Kidney (tissue), 14 donors: Measurements from ENCODE around the gene TIMM29. TPM values are rescaled to one million over a fixed set of nuclear protein-coding genes. Genes with fewer than 3 reads are reported as not detected.

ENCODE experiments used
- DNase-seq, 5 donors: peaks; one replicate each; pipeline ENCODE4 v3.0.0-alpha.2; 2013 to 2020
- FAIRE-seq: peaks from 2 replicates; lab custom pipeline; 2012; peaks lifted over from hg19 to GRCh38; lab: Jason Lieb, UNC
- H3K27ac ChIP-seq, 2 donors: one replicate each; pipeline ENCODE4 v1.7.0; 2013; ENCODE audit warnings: low read depth in 2 of 2, low read length in 2 of 2, inconsistent platforms in 1 of 2
- H3K27me3 ChIP-seq: one replicate; pipeline ENCODE4 v1.7.1; 2013; ENCODE audit warnings: low read length, inconsistent platforms; ENCODE audit not compliant: control insufficient read depth, insufficient read depth
- H3K36me3 ChIP-seq, 3 donors: one replicate each; pipeline versions ENCODE4 v1.7.0 to v1.7.1; 2013; ENCODE audit warnings: low read length in 3 of 3, control low read depth in 1 of 3, inconsistent platforms in 1 of 3; ENCODE audit not compliant: insufficient read depth in 3 of 3, control insufficient read depth in 2 of 3
- H3K4me1 ChIP-seq, 3 donors: one replicate each; pipeline versions ENCODE4 v1.7.0 to v1.7.1; 2013; ENCODE audit warnings: low read length in 3 of 3, inconsistent platforms in 1 of 3, low read depth in 1 of 3; ENCODE audit not compliant: control insufficient read depth in 2 of 3, insufficient read depth in 2 of 3
- H3K4me3 ChIP-seq, 3 donors: one replicate each; pipeline versions ENCODE4 v1.7.0 to v1.8.1; 2013; ENCODE audit warnings: low read length in 3 of 3, control low read depth in 1 of 3, inconsistent platforms in 1 of 3
- H3K9ac ChIP-seq, 3 donors: one replicate each; pipeline versions ENCODE4 v1.7.0 to v1.7.1; 2013; ENCODE audit warnings: low read length in 3 of 3, control low read depth in 1 of 3, inconsistent platforms in 1 of 3
- H3K9me3 ChIP-seq, 3 donors: one replicate each; pipeline versions ENCODE4 v1.7.0 to v1.7.1; 2013; ENCODE audit warnings: low read length in 3 of 3, control low read depth in 1 of 3, inconsistent platforms in 1 of 3; ENCODE audit not compliant: control insufficient read depth in 2 of 3, insufficient read depth in 1 of 3
- intact Hi-C: fragments of 100-400 bp; cut with DNase I; formaldehyde crosslinking; loops from one replicate; pipeline ENCODE4 v1.11.1; 2022
- polyA plus RNA-seq: library from polyadenylated mRNA; stranded (reverse); fragments of 350-450 nt; fragmentation: Illumina TruSeq; extraction: RNeasy Lipid Tissue Mini Kit (QIAGEN cat#74804); gene quantifications from one replicate; pipeline ENCODE4 v1.2.3, GENCODE V29; 2014; ENCODE audit warnings: low read depth, low replicate concordance; ENCODE audit not compliant: insufficient read depth
- total RNA-seq: library from RNA; stranded (reverse); fragmentation: NEBNext Ultra II Directional; extraction: Animal tissue kit (Norgen Biotek cat#: 25700); gene quantifications from one replicate; pipeline ENCODE4 v1.2.1, GENCODE V29; 2021
- TF ChIP-seq, protein P1 (sequence below): IDR thresholded peaks from 3 replicates; pipeline ENCODE4 v1.5.1; 2012; ENCODE audit warnings: mild to moderate bottlenecking, moderate library complexity, borderline replicate concordance; ENCODE audit not compliant: insufficient read depth; ENCODE audit errors: extremely low read depth
- donor health status: control.
- donor health status: control.
- donor health status: control.
- donor health status: control.
- donor health status: control.
- donor health status: DM: yes; HTN: yes; CAD: no.
- donor health status: Normal renal cell carcinoma (clear cell type).

The TIMM29 gene
- total and polyA plus RNA-seq, 2 donors from 2014 or later: 16.8 to 21.7 TPM

- H3K4me1 ChIP-seq: no peaks in the 10 kb centered on the region
- H3K27ac ChIP-seq: no peak overlapping the region
- no peak overlapping the region for H3K9ac ChIP-seq
- intact Hi-C loops: no loop called here
- H3K9me3 ChIP-seq: no peaks in the 10 kb centered on the region
- peak in 1 of 5 donors; percentile 76 for DNase-seq
- H3K27me3 ChIP-seq: no peaks in the 10 kb centered on the region
- H3K4me3 ChIP-seq: no peak overlapping the region
- TF ChIP-seq, protein P1, sequence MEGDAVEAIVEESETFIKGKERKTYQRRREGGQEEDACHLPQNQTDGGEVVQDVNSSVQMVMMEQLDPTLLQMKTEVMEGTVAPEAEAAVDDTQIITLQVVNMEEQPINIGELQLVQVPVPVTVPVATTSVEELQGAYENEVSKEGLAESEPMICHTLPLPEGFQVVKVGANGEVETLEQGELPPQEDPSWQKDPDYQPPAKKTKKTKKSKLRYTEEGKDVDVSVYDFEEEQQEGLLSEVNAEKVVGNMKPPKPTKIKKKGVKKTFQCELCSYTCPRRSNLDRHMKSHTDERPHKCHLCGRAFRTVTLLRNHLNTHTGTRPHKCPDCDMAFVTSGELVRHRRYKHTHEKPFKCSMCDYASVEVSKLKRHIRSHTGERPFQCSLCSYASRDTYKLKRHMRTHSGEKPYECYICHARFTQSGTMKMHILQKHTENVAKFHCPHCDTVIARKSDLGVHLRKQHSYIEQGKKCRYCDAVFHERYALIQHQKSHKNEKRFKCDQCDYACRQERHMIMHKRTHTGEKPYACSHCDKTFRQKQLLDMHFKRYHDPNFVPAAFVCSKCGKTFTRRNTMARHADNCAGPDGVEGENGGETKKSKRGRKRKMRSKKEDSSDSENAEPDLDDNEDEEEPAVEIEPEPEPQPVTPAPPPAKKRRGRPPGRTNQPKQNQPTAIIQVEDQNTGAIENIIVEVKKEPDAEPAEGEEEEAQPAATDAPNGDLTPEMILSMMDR: no peak
- FAIRE-seq: no peak
- H3K36me3 ChIP-seq: peaks cover 0 to 24% (median 9%) of the 10 kb centered on the region in 3 donors
These were observed 6.5 kb upstream of the TIMM29 start for GRCh38 chr19:10921910-10922637.

DNA sequence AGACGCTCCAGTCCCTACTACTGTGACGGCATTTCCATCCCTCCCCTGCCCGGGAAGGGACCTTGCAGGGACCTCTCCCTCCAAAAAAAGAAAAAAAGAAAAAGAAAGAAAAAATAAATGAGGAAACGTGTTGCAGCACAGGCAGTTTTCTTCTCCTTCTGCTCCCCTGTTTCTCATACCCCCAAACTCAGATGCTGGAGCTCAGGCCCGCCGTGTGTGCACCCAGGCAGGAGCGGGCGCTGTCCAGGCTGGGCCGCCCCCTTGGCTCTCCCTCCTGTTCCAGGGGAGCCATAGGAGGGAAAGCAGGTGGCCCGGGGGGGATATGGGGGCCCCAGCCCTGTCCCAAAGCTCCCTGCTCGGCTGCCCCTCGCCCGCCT lies 6.0 kb upstream of the TIMM29 start:
- Histone ChIP-seq H3K4me3 (no peak overlapping the region), H3K9ac (no peak overlapping the region), H3K9me3 (no peaks in the 10 kb centered on the region), H3K27ac (no peak overlapping the region), H3K36me3 (peaks cover 0 to 24% (median 9%) of the 10 kb centered on the region in 3 donors), H3K27me3 (no peaks in the 10 kb centered on the region), H3K4me1 (peaks cover 0 to 5% (median 4%) of the 10 kb centered on the region in 3 donors)
- DNase-seq (no peak), FAIRE-seq (no peak)
- TF ChIP-seq, protein P1: no peak
- intact Hi-C loops: no loop called here

DNA sequence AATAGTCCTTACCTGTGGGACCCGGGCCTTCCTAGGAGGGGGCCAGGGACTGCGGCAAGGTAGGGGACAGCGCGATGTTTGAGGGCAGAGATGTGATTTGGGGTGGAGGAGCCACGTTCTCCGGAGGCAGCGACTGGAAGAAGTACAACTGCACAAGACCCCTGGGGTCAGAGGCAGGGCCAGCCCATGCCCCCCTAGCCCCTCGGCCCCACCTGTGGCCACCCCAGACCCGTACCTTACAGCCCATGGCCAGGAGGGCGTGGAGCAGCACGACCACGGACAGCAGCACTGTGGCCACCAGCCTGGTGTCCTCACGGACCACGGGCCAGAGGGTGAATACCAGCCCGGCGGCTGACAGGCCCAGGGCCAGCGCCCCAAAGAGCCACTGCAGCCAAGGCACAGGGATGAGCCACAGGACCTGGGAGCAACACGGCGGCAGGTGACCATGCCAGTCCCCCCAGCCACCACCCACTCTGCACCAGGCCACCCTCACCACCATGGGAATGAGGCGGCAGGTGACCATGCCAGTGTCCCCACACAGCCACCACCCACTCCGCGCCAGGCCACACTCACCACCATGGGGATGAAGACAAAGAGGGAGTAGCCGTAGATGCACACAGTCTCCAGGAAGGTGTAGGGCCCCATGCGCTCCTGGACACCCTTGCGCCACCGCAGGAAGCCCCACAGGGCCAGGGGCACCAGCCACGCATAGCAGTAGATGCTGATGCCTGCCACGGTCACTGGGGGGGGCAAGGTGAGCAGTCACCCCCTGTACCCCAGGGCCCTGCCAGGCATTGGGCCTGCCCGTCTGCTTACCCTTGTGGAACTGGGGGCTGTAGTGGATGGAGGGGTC lies 5.1 kb upstream of the TIMM29 start:
- intact Hi-C loops: no loop called here
- H3K9ac ChIP-seq: no peak overlapping the region
- peaks cover 0 to 24% (median 9%) of the 10 kb centered on the region in 3 donors for H3K36me3 ChIP-seq

More for the DNA sequence above, 5.1 kb upstream of the TIMM29 start:
- Histone ChIP-seq H3K4me3 (no peak overlapping the region), H3K4me1 (peaks cover 0 to 9% (median 5%) of the 10 kb centered on the region in 3 donors), H3K9me3 (no peaks in the 10 kb centered on the region), H3K27ac (no peak overlapping the region), H3K27me3 (no peaks in the 10 kb centered on the region)
- TF ChIP-seq, protein P1: no peak
- DNase-seq (no peak), FAIRE-seq (no peak)
